ENCODE measurements around the gene SIAE. TPM values are rescaled to one million over a fixed set of nuclear protein-coding genes. Genes with fewer than 3 reads are reported as not detected.

The SIAE gene
- total RNA-seq, 1 donor from 2014 or later: 13.8 TPM

- TF ChIP-seq, protein P1, sequence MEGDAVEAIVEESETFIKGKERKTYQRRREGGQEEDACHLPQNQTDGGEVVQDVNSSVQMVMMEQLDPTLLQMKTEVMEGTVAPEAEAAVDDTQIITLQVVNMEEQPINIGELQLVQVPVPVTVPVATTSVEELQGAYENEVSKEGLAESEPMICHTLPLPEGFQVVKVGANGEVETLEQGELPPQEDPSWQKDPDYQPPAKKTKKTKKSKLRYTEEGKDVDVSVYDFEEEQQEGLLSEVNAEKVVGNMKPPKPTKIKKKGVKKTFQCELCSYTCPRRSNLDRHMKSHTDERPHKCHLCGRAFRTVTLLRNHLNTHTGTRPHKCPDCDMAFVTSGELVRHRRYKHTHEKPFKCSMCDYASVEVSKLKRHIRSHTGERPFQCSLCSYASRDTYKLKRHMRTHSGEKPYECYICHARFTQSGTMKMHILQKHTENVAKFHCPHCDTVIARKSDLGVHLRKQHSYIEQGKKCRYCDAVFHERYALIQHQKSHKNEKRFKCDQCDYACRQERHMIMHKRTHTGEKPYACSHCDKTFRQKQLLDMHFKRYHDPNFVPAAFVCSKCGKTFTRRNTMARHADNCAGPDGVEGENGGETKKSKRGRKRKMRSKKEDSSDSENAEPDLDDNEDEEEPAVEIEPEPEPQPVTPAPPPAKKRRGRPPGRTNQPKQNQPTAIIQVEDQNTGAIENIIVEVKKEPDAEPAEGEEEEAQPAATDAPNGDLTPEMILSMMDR (IDR thresholded peaks at IDR 0.05): no peak
- H3K27ac Mint-ChIP-seq (ENCODE audit: unreplicated experiment): no peak overlapping the region
- peaks cover 5% of the 10 kb centered on the region for H3K9me3 Mint-ChIP-seq (ENCODE audit: unreplicated experiment)
Observed at GRCh38 chr11:124700028-124700427, 26.5 kb upstream of the SIAE start.

DNA sequence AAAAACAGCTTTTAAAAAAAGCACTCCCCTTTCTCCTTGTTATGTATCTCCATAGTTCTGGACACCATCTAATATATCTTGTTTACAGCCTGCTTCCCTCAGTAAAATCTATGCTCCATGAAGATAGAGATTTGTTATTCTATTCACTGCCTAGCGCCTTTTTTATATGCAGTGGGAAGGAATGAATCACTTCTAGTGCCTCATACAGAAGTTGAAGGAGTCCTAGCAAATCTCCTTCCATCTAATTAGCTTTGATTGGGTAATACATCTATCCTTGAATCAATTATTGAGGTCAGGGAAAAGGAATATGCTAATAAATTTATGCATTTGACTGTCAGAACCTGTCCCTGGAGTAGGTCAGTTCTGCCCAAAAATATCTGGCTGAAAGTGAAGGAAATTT lies 26.0 kb upstream of the SIAE start:
- H3K4me1 Mint-ChIP-seq (ENCODE audit: unreplicated experiment): no peaks in the 10 kb centered on the region
- no peak for DNase-seq (ENCODE audit: extremely low spot score, unreplicated experiment)
- peaks cover 33% of the 10 kb centered on the region for H3K27me3 Mint-ChIP-seq (ENCODE audit: unreplicated experiment)
- TF ChIP-seq, protein P1 (IDR thresholded peaks at IDR 0.05): no peak
- H3K9me3 Mint-ChIP-seq (ENCODE audit: unreplicated experiment): peaks cover 5% of the 10 kb centered on the region
- H3K36me3 Mint-ChIP-seq (ENCODE audit: unreplicated experiment): no peaks in the 10 kb centered on the region
- H3K4me3 Mint-ChIP-seq (ENCODE audit: unreplicated experiment): no peak overlapping the region
- H3K27ac Mint-ChIP-seq (ENCODE audit: unreplicated experiment): no peak overlapping the region

More at GRCh38 chr11:124700028-124700427, 26.5 kb upstream of the SIAE start:
- H3K36me3 Mint-ChIP-seq (ENCODE audit: unreplicated experiment): no peaks in the 10 kb centered on the region
- no peak overlapping the region for H3K4me3 Mint-ChIP-seq (ENCODE audit: unreplicated experiment)
- no peak for DNase-seq (ENCODE audit: extremely low spot score, unreplicated experiment)
- H3K4me1 Mint-ChIP-seq (ENCODE audit: unreplicated experiment): no peaks in the 10 kb centered on the region
- H3K27me3 Mint-ChIP-seq (ENCODE audit: unreplicated experiment): peaks cover 33% of the 10 kb centered on the region

DNA sequence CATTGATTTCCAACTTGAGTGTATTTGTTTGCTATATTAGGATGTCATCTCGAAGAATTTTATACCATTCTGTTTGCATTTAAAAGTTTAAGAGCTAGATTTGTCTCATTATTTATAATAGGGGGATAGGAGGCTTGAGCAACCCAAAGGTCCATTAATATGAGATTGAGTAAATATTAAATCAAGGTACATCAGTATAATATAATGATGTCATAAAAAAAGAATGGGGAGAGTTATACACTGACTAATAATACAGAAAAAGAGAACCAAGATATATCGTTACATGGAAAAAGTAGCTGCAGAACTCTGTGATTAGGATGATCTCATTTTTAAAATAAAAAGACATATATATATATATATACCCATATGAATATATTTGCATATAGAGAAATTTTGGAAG lies 19.6 kb upstream of the SIAE start:
- H3K27me3 Mint-ChIP-seq (ENCODE audit: unreplicated experiment): peaks cover 6% of the 10 kb centered on the region

DNA sequence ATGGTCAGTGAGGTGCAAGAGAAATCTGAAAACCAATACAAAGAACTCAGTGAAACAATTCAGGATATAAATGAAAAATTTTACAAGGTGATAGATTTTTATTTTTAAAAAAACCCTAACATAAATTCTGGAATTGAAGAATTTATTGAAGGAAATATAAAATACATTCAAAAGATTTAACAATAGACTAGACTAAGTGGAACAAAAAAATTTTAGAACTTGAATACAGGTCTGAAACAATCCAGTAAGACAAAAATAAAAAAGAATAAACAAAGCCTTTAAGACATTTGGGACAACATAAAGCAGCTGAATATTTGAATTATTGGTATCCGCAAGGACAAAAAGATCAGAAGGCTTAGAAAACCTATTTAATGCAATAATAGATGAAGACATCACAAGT lies 8.9 kb upstream of the SIAE start:
- DNase-seq (ENCODE audit: extremely low spot score, unreplicated experiment): no peak
- no peak overlapping the region for H3K27ac Mint-ChIP-seq (ENCODE audit: unreplicated experiment)
- H3K27me3 Mint-ChIP-seq (ENCODE audit: unreplicated experiment): no peaks in the 10 kb centered on the region
- no peaks in the 10 kb centered on the region for H3K4me1 Mint-ChIP-seq (ENCODE audit: unreplicated experiment)
- H3K9me3 Mint-ChIP-seq (ENCODE audit: unreplicated experiment): peaks cover 24% of the 10 kb centered on the region
- TF ChIP-seq, protein P1 (IDR thresholded peaks at IDR 0.05): no peak
- no peak overlapping the region for H3K4me3 Mint-ChIP-seq (ENCODE audit: unreplicated experiment)
- H3K36me3 Mint-ChIP-seq (ENCODE audit: unreplicated experiment): peaks cover 5% of the 10 kb centered on the region

More for the DNA sequence above, 19.6 kb upstream of the SIAE start:
- Mint-ChIP-seq H3K36me3 (ENCODE audit: unreplicated experiment) (no peaks in the 10 kb centered on the region), H3K4me3 (ENCODE audit: unreplicated experiment) (no peak overlapping the region), H3K27ac (ENCODE audit: unreplicated experiment) (no peak overlapping the region), H3K4me1 (ENCODE audit: unreplicated experiment) (no peaks in the 10 kb centered on the region), H3K9me3 (ENCODE audit: unreplicated experiment) (peaks cover 4% of the 10 kb centered on the region)
- TF ChIP-seq, protein P1 (IDR thresholded peaks at IDR 0.05): no peak
- no peak for DNase-seq (ENCODE audit: extremely low spot score, unreplicated experiment)

- Mint-ChIP-seq H3K27ac (ENCODE audit: unreplicated experiment) (no peak overlapping the region), H3K9me3 (ENCODE audit: unreplicated experiment) (peaks cover 15% of the 10 kb centered on the region), H3K4me1 (ENCODE audit: unreplicated experiment) (no peaks in the 10 kb centered on the region), H3K27me3 (ENCODE audit: unreplicated experiment) (no peaks in the 10 kb centered on the region), H3K36me3 (ENCODE audit: unreplicated experiment) (peaks cover 5% of the 10 kb centered on the region), H3K4me3 (ENCODE audit: unreplicated experiment) (no peak overlapping the region)
- TF ChIP-seq, protein P1 (IDR thresholded peaks at IDR 0.05): no peak
- DNase-seq (ENCODE audit: extremely low spot score, unreplicated experiment): no peak
Observed at GRCh38 chr11:124681421-124681820, 7.9 kb upstream of the SIAE start.
